AG04450 (cell line): ENCODE data around the gene CELF5. TPM values are rescaled to one million over a fixed set of nuclear protein-coding genes. Genes with fewer than 3 reads are reported as not detected.
A peak's percentile ranks its signal among the peaks of the same experiment; 100 is the strongest.
"Not testable (repeated sequence)": the region's sequence is repeated elsewhere in the genome, so short reads cannot be mapped to it uniquely, and the experiment has no call there.

Experiments
- CTCF ChIA-PET: fragments of 300-600, 350-600 bp; formaldehyde crosslinking; extraction: SDS; loops from one replicate; lab custom pipeline; 2022; ENCODE audit warnings: antibody characterized with exemption, inconsistent platforms; lab: Charles Lee
- POLR2A ChIA-PET: fragments of 350-600 bp; formaldehyde crosslinking; extraction: SDS; loops from one replicate; lab custom pipeline; 2021; ENCODE audit warnings: antibody characterized with exemption, inconsistent platforms; lab: Yijun Ruan, JAX
- DNase-seq: peaks from one replicate; pipeline ENCODE4 v3.0.0-alpha.2; 2011; ENCODE audit warnings: low read depth, low spot score
- H3K27ac ChIP-seq: one replicate; pipeline ENCODE4 v1.5.1; 2012; ENCODE audit warnings: low read depth, low read length, control low read depth
- H3K27me3 ChIP-seq: one replicate; pipeline ENCODE4 v1.6.0; 2012; ENCODE audit warnings: low read length; ENCODE audit not compliant: control insufficient read depth, insufficient read depth
- H3K4me3 ChIP-seq: 2 replicates; pipeline ENCODE4 v1.5.1; 2011; ENCODE audit warnings: mild to moderate bottlenecking, low read depth, low read length, control low read depth
- H3K9me3 ChIP-seq: 2 replicates; pipeline ENCODE4 v1.5.1; 2012; ENCODE audit warnings: low read length; ENCODE audit not compliant: control insufficient read depth, insufficient read depth
- polyA plus RNA-seq: library from polyadenylated mRNA; depleted of rRNA; stranded (reverse); fragments of >200 nt; gene quantifications from 2 replicates; pipeline ENCODE4 v1.2.3, GENCODE V29; 2011
- TF ChIP-seq, protein P1 (sequence below): IDR thresholded peaks from 2 replicates; pipeline ENCODE4 v1.5.1; 2011; ENCODE audit warnings: low read depth, low read length, control low read depth, inconsistent platforms

The CELF5 gene
- polyA plus RNA-seq, 1 experiment, result not detected

DNA sequence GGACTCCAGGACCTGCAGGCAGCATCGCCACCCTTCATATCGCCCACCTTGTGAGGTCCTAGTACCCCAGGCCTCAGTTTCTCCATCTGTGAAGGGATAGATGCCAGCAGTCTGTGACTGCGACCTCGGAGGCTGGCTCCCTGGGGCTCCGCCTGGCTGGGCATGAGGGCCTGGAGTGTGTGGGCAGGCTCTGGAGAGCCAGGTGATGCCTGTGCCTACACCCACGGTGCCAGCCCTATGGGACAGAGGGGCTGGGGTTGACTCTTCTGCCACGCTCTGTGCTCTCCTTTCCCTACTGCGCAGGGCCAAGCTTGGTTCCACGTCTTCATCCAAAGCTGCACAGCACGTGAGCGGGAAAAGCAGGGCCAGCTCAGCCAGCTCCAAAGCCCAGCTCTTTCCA is 115.9 kb downstream of the CELF5 start:
- Histone ChIP-seq H3K27me3 (no peaks in the 10 kb centered on the region), H3K4me3 (no peak overlapping the region), H3K9me3 (peaks cover 5% of the 10 kb centered on the region; the same call in 1 of the 2 replicates), H3K27ac (no peak overlapping the region)
- TF ChIP-seq, protein P1, sequence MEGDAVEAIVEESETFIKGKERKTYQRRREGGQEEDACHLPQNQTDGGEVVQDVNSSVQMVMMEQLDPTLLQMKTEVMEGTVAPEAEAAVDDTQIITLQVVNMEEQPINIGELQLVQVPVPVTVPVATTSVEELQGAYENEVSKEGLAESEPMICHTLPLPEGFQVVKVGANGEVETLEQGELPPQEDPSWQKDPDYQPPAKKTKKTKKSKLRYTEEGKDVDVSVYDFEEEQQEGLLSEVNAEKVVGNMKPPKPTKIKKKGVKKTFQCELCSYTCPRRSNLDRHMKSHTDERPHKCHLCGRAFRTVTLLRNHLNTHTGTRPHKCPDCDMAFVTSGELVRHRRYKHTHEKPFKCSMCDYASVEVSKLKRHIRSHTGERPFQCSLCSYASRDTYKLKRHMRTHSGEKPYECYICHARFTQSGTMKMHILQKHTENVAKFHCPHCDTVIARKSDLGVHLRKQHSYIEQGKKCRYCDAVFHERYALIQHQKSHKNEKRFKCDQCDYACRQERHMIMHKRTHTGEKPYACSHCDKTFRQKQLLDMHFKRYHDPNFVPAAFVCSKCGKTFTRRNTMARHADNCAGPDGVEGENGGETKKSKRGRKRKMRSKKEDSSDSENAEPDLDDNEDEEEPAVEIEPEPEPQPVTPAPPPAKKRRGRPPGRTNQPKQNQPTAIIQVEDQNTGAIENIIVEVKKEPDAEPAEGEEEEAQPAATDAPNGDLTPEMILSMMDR, result no peak
- DNase-seq, result no peak
- ChIA-PET POLR2A (interaction anchor here (0.6 kb wide), 1 partner anchor 50 kb away, joined by 4 read pairs; no protein-coding TSS in a partner anchor), CTCF (no interaction called here)

DNA sequence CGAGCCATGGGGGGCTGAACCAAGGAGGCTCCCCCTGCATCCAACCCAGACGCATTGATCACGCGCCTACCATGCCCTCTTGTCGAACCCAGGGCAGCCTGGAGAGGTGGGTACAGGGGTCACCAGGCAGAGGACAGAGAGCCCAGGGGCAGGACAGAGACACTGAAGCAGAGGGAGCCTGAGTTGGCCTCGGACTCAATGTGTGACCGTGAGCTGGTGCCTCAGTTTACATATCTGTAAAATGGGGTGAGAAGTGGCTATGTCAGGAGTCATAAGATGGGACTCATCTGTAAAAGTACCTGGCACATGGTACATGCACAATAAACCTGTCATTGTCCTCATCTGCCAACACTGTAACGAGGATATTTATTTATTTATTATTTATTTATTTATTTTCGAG is 117.8 kb downstream of the CELF5 start:
- Histone ChIP-seq H3K27me3 (no peaks in the 10 kb centered on the region), H3K27ac (no peak overlapping the region), H3K9me3 (peaks cover 5% of the 10 kb centered on the region; the same call in 1 of the 2 replicates), H3K4me3 (no peak overlapping the region)
- TF ChIP-seq, protein P1, result no peak
- POLR2A ChIA-PET, result no interaction called here
- CTCF ChIA-PET, result interaction anchor here (0.6 to 1.2 kb wide), 2 partner anchors 72 to 87 kb away, joined by 3 to 4 read pairs; no protein-coding TSS in a partner anchor
- no peak for DNase-seq

DNA sequence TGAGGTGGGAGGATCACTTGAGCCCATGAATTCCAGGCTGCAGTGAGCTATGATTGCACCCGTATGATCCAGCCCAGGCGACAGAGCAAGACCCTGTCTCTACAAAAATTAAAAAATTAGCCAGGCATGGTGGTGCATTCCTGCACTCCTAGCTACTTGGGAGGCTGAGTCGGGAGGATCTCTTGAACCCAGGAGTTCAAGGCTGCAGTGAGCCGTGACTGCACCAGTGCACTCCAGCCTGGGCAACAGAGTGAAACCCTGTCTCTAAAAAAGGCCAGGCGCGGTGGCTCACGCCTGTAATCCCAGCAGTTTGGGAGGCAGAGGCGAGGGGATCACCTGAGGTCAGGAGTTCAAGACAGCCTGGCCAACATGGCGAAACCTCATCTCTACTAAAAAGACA is 118.5 kb downstream of the CELF5 start:
- H3K27me3 ChIP-seq, DNase-seq, H3K4me3 ChIP-seq, POLR2A ChIA-PET, H3K9me3 ChIP-seq, H3K27ac ChIP-seq: not testable (repeated sequence)
- CTCF ChIA-PET, result interaction anchor here (1.2 kb wide), 1 partner anchor 87 kb away, joined by 4 read pairs; no protein-coding TSS in a partner anchor

DNA sequence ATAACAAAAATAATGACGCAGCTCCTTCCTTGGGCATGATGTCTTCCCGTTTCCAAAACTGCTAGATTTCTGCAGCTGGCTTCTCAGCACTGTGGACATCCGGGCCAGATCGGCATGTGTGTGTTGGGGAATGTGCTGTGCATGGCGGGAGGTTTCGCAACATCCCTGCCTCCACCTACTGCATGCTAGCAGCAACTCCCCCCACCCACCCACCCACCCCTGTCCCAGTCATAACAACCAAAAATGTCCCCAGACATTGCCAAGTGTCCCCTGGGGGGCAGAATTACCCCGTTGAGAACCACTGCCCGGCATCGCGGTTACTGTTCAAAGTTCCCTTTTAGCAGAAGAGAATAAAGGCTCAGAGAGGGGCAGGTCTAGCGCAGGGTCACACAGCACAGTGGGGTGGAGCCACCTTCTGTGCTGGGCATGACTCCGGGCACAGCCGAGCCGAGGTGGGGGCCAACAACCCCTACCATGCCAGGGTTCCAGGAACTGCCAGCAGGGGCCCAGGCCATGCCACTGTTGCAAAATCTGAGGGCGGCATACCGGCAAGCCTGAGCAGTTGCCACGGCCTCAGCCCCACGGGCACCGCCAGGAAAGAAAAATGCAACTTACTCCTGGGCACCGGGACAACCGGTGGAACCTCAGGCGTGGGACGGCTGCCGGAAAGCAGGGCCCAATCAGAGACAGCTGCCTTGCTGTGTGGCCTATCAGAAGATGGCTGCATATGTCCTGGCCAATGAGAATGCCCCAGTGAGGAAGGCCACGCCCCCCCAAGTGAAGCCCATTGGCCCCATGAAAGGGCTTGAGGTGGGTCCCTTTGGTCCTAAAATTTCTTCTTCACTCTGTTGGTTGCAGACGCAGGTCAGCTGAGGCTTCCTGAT is 119.4 kb downstream of the CELF5 start:
- POLR2A ChIA-PET, result interaction anchor here (0.5 kb wide), 1 partner anchor 133 kb away, joined by 3 read pairs; no protein-coding TSS in a partner anchor
- no peak overlapping the region for H3K4me3 ChIP-seq
- H3K27ac ChIP-seq, result peak overlapping the region; percentile 39
- TF ChIP-seq, protein P1, result peak; percentile 7; the same call in 1 of the 2 replicates
- no peak for DNase-seq
- CTCF ChIA-PET, result no interaction called here
- H3K9me3 ChIP-seq, result peaks cover 5% of the 10 kb centered on the region; the same call in 1 of the 2 replicates
- no peaks in the 10 kb centered on the region for H3K27me3 ChIP-seq

DNA sequence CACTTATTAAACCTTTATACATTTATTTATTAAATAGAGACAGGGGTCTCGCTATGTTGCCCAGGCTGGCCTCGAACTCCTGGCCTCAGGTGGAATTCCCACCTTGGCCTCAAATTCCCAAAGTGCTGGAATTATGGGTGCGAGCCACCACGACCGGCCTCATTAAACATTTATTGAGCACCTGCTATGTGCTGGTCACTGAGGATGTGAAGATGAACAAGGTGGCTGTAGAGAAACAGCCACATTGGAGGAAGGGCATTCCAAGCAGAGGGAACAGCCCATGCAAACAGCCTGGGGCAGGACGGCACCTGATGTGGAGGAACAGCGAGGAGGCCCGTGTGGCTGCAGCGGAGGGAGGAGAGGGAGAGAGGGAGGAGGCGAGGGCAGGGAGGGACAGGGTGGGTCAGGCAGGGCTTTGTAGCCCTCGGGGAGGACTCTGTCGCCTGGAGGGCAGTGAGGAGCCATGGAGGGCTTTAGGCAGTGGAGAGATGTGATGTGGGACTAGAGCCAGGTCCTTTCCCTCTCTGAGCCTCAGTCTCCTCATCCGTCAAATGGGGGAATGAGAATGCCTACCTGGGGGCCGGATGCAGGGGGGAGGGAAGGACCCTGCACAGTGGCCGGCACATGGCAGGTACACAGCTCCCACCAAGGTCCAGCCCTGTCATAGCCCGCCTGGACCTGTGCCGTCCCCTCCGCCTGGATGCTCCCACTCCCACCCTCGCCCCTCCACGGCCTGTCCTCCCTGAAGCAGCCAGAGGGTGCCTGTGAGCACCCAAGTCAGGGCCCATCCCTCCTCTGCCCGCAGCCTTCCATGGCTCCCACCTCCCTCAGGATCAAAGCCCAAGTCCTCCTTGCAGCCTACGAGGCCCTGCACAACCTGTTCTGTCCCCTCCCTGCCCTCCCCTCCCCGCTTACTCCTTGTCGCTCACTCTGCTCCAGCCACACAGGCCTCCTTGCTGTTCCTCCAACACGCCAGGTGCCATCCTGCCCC is 120.4 kb downstream of the CELF5 start:
- DNase-seq, result no peak
- Histone ChIP-seq H3K27ac (no peak overlapping the region), H3K27me3 (no peaks in the 10 kb centered on the region), H3K9me3 (peaks cover 5% of the 10 kb centered on the region; the same call in 1 of the 2 replicates), H3K4me3 (no peak overlapping the region)
- ChIA-PET CTCF (no interaction called here), POLR2A (interaction anchor here (0.5 kb wide), 1 partner anchor 132 kb away, joined by 3 read pairs; no protein-coding TSS in a partner anchor)
- TF ChIP-seq, protein P1, result no peak
